Hepatocyte (in vitro differentiated cells): ENCODE data around the gene MCHR1.

Source experiments
- CTCF ChIP-seq: fragments of 200-600 bp; sonication (generic); IDR thresholded peaks from 2 replicates; pipeline ENCODE4 v1.5.1; 2016; ENCODE audit warnings: antibody characterized with exemption, mild to moderate bottlenecking; ENCODE audit not compliant: poor library complexity
- EZH2 ChIP-seq: fragments of 200-600 bp; sonication (generic); IDR thresholded peaks from 2 replicates; pipeline ENCODE4 v1.6.1; 2016; ENCODE audit warnings: antibody characterized with exemption, mild to moderate bottlenecking, borderline replicate concordance

GRCh38 chr22:40690370-40690769 is 11.1 kb downstream of the MCHR1 start:
- TF ChIP-seq CTCF (no peak), EZH2 (no peak)
